Activated CD4-positive, alpha-beta memory T cell treated with anti-CD3 and anti-CD28 coated beads for 36 hours (primary cell): ENCODE results near the gene TTYH2. TPM values are rescaled to one million over a fixed set of nuclear protein-coding genes. Genes with fewer than 3 reads are reported as not detected.
A peak's percentile ranks its signal among the peaks of the same experiment; 100 is the strongest.

ENCODE experiments used
- CTCF ChIA-PET: fragments of 350-600 bp; sonication (Branson Sonifier 250); formaldehyde crosslinking; loops from one replicate; lab custom pipeline; 2021; ENCODE audit warnings: antibody characterized with exemption, inconsistent platforms; lab: Charles Lee
- POLR2A ChIA-PET: fragments of 350-600 bp; sonication (Branson Sonifier 250); formaldehyde crosslinking; loops from one replicate; lab custom pipeline; 2021; ENCODE audit warnings: antibody characterized with exemption; lab: Charles Lee
- DNase-seq: peaks from one replicate; pipeline ENCODE4 v3.0.0-alpha.2; 2020
- H3K27ac Mint-ChIP-seq: one replicate; pipeline ENCODE4 v1.8.0; 2021; ENCODE audit warnings: mixed read lengths
- H3K27me3 Mint-ChIP-seq: one replicate; pipeline ENCODE4 v1.8.0; 2021; ENCODE audit warnings: mixed read lengths
- H3K36me3 Mint-ChIP-seq: one replicate; pipeline ENCODE4 v1.8.0; 2021; ENCODE audit warnings: mixed read lengths
- H3K4me1 Mint-ChIP-seq: one replicate; pipeline ENCODE4 v1.8.0; 2021; ENCODE audit warnings: low read depth, mixed read lengths
- H3K4me3 Mint-ChIP-seq: one replicate; pipeline ENCODE4 v1.8.0; 2021; ENCODE audit warnings: mild to moderate bottlenecking, mixed read lengths
- H3K9me3 Mint-ChIP-seq: one replicate; pipeline ENCODE4 v1.8.0; 2021; ENCODE audit warnings: mixed read lengths
- intact Hi-C: fragments of 100-400 bp; cut with micrococcal nuclease; formaldehyde crosslinking; loops from one replicate; pipeline ENCODE4 v1.15.1; 2023
- total RNA-seq, 2 experiments: library from RNA; stranded (reverse); gene quantifications; one replicate each; pipeline ENCODE4 v1.2.3, GENCODE V29; 2021

Gene TTYH2
- total RNA-seq, 2 experiments from 2014 or later: 7.6 to 7.9 TPM

- H3K27ac Mint-ChIP-seq: peak overlapping the region; percentile 96
- CTCF ChIA-PET: interaction anchor here (1.4 to 4.6 kb wide), 3 partner anchors 12 to 85 kb away, joined by 5 to 32 read pairs (median 6); partner anchors contain the start of gene GPR142
- POLR2A ChIA-PET: interaction anchor here (1.4 kb wide), 1 partner anchor 181 kb away, joined by 3 read pairs; no protein-coding TSS in a partner anchor
- no peaks in the 10 kb centered on the region for H3K27me3 Mint-ChIP-seq
- no peak for DNase-seq
- H3K36me3 Mint-ChIP-seq: peaks cover 4% of the 10 kb centered on the region
- no peak overlapping the region for H3K4me3 Mint-ChIP-seq
- peaks cover 3% of the 10 kb centered on the region for H3K9me3 Mint-ChIP-seq
- intact Hi-C loops: loop anchor here (2.0 to 10.0 kb wide), 4 partner anchors 15 to 1059 kb away; partner anchors contain the start of gene NHERF1
- peaks cover 71% of the 10 kb centered on the region for H3K4me1 Mint-ChIP-seq
These were observed 70.0 kb downstream of the TTYH2 start for GRCh38 chr17:74283371-74283673.

GRCh38 chr17:74287031-74287602 is 73.7 kb downstream of the TTYH2 start:
- DNase-seq: no peak
- Mint-ChIP-seq H3K4me1 (peaks cover 62% of the 10 kb centered on the region), H3K4me3 (no peak overlapping the region), H3K9me3 (peaks cover 3% of the 10 kb centered on the region), H3K27me3 (no peaks in the 10 kb centered on the region), H3K36me3 (peaks cover 4% of the 10 kb centered on the region), H3K27ac (no peak overlapping the region)
- POLR2A ChIA-PET: interaction anchor here (1.8 kb wide), 1 partner anchor 84 kb away, joined by 3 read pairs; the partner anchor contains the start of gene RPL38
- CTCF ChIA-PET: interaction anchor here (0.5 to 1.8 kb wide), 3 partner anchors 9 to 74 kb away, joined by 3 to 6 read pairs (median 3); no protein-coding TSS in a partner anchor
- intact Hi-C loops: loop anchor here (10.0 kb wide), 1 partner anchor 1062 kb away; no protein-coding TSS in a partner anchor

GRCh38 chr17:74288785-74289184 is 75.4 kb downstream of the TTYH2 start:
- Mint-ChIP-seq H3K27ac (peak overlapping the region; percentile 85), H3K4me3 (no peak overlapping the region), H3K27me3 (no peaks in the 10 kb centered on the region), H3K9me3 (no peaks in the 10 kb centered on the region), H3K36me3 (no peaks in the 10 kb centered on the region), H3K4me1 (peaks cover 49% of the 10 kb centered on the region)
- ChIA-PET CTCF (interaction anchor here (1.1 to 1.8 kb wide), 4 partner anchors 7 to 76 kb away, joined by 3 to 7 read pairs (median 4); partner anchors contain the start of gene TTYH2), POLR2A (no interaction called here)
- peak; percentile 80 for DNase-seq
- intact Hi-C loops: loop anchor here (10.0 kb wide), 1 partner anchor 1064 kb away; no protein-coding TSS in a partner anchor

GRCh38 chr17:74289688-74290087 is 76.3 kb downstream of the TTYH2 start:
- Mint-ChIP-seq H3K27ac (peak overlapping the region; percentile 84), H3K4me3 (no peak overlapping the region), H3K36me3 (no peaks in the 10 kb centered on the region), H3K4me1 (peaks cover 45% of the 10 kb centered on the region), H3K9me3 (no peaks in the 10 kb centered on the region), H3K27me3 (no peaks in the 10 kb centered on the region)
- CTCF ChIA-PET: no interaction called here
- DNase-seq: peak; percentile 21
- intact Hi-C loops: loop anchor here (10.0 kb wide), 1 partner anchor 1065 kb away; no protein-coding TSS in a partner anchor
- POLR2A ChIA-PET: no interaction called here

GRCh38 chr17:74290340-74290739 is 77.0 kb downstream of the TTYH2 start:
- Mint-ChIP-seq H3K4me3 (no peak overlapping the region), H3K27ac (no peak overlapping the region), H3K27me3 (no peaks in the 10 kb centered on the region), H3K9me3 (no peaks in the 10 kb centered on the region), H3K4me1 (peaks cover 40% of the 10 kb centered on the region), H3K36me3 (no peaks in the 10 kb centered on the region)
- intact Hi-C loops: no loop called here
- POLR2A ChIA-PET: no interaction called here
- CTCF ChIA-PET: no interaction called here
- no peak for DNase-seq

GRCh38 chr17:74292495-74292894 is 79.1 kb downstream of the TTYH2 start:
- ChIA-PET CTCF (interaction anchor here (1.9 kb wide), 1 partner anchor 8 kb away, joined by 8 read pairs; no protein-coding TSS in a partner anchor), POLR2A (no interaction called here)
- Mint-ChIP-seq H3K36me3 (no peaks in the 10 kb centered on the region), H3K27me3 (no peaks in the 10 kb centered on the region), H3K27ac (no peak overlapping the region), H3K4me1 (peaks cover 43% of the 10 kb centered on the region), H3K4me3 (no peak overlapping the region), H3K9me3 (no peaks in the 10 kb centered on the region)
- intact Hi-C loops: no loop called here
- DNase-seq: no peak

GRCh38 chr17:74295625-74296547 is 82.5 kb downstream of the TTYH2 start:
- intact Hi-C loops: loop anchor here (1.0 kb wide), 1 partner anchor 86 kb away; no protein-coding TSS in a partner anchor
- Mint-ChIP-seq H3K9me3 (no peaks in the 10 kb centered on the region), H3K27ac (no peak overlapping the region), H3K36me3 (no peaks in the 10 kb centered on the region), H3K27me3 (no peaks in the 10 kb centered on the region), H3K4me3 (no peak overlapping the region), H3K4me1 (peaks cover 23% of the 10 kb centered on the region)
- ChIA-PET POLR2A (interaction anchor here (0.9 kb wide), 1 partner anchor 14 kb away, joined by 3 read pairs; no protein-coding TSS in a partner anchor), CTCF (interaction anchor here (0.9 to 4.2 kb wide), 19 partner anchors 8 to 96 kb away, joined by 3 to 37 read pairs (median 4); partner anchors contain the start of genes BTBD17, RPL38 and TTYH2)
- DNase-seq: no peak

- Mint-ChIP-seq H3K4me3 (no peak overlapping the region), H3K27me3 (no peaks in the 10 kb centered on the region), H3K9me3 (no peaks in the 10 kb centered on the region), H3K4me1 (peaks cover 28% of the 10 kb centered on the region), H3K36me3 (no peaks in the 10 kb centered on the region), H3K27ac (no peak overlapping the region)
- ChIA-PET CTCF (interaction anchor here (0.9 to 4.2 kb wide), 18 partner anchors 9 to 97 kb away, joined by 3 to 37 read pairs (median 4); partner anchors contain the start of genes BTBD17, RPL38 and TTYH2), POLR2A (interaction anchor here (0.9 kb wide), 1 partner anchor 15 kb away, joined by 3 read pairs; no protein-coding TSS in a partner anchor)
- intact Hi-C loops: loop anchor here (1.0 kb wide), 1 partner anchor 86 kb away; no protein-coding TSS in a partner anchor
- peak; percentile 73 for DNase-seq
These were observed 83.2 kb downstream of the TTYH2 start for GRCh38 chr17:74296548-74296936.

- Mint-ChIP-seq H3K36me3 (no peaks in the 10 kb centered on the region), H3K27me3 (no peaks in the 10 kb centered on the region), H3K4me1 (peaks cover 28% of the 10 kb centered on the region), H3K9me3 (no peaks in the 10 kb centered on the region), H3K27ac (peak overlapping the region; percentile 71), H3K4me3 (no peak overlapping the region)
- peak; percentile 72 for DNase-seq
- ChIA-PET CTCF (interaction anchor here (0.9 to 4.2 kb wide), 11 partner anchors 10 to 160 kb away, joined by 3 to 37 read pairs (median 6); partner anchors contain the start of genes GPR142, RPL38 and TTYH2), POLR2A (interaction anchor here (0.6 kb wide), 1 partner anchor 286 kb away, joined by 4 read pairs; no protein-coding TSS in a partner anchor)
- intact Hi-C loops: loop anchor here (2.0 kb wide), 1 partner anchor 15 kb away; no protein-coding TSS in a partner anchor
These were observed 84.6 kb downstream of the TTYH2 start for GRCh38 chr17:74297941-74298340.

GRCh38 chr17:74298778-74299177 is 85.4 kb downstream of the TTYH2 start:
- peaks cover 28% of the 10 kb centered on the region for H3K4me1 Mint-ChIP-seq
- POLR2A ChIA-PET: interaction anchor here (0.6 kb wide), 1 partner anchor 287 kb away, joined by 4 read pairs; no protein-coding TSS in a partner anchor
- H3K4me3 Mint-ChIP-seq: no peak overlapping the region
- no peaks in the 10 kb centered on the region for H3K27me3 Mint-ChIP-seq
- H3K27ac Mint-ChIP-seq: no peak overlapping the region
- intact Hi-C loops: loop anchor here (2.0 kb wide), 1 partner anchor 16 kb away; no protein-coding TSS in a partner anchor
- H3K36me3 Mint-ChIP-seq: no peaks in the 10 kb centered on the region
- CTCF ChIA-PET: interaction anchor here (0.8 to 4.2 kb wide), 13 partner anchors 10 to 159 kb away, joined by 3 to 37 read pairs (median 6); partner anchors contain the start of genes GPR142 and TTYH2
- no peaks in the 10 kb centered on the region for H3K9me3 Mint-ChIP-seq
- DNase-seq: no peak
